K562 (cell line): ENCODE results near the gene LRCH1. TPM values are rescaled to one million over a fixed set of nuclear protein-coding genes. Genes with fewer than 3 reads are reported as not detected.

Experiments
- ATAC-seq: fragments of 200-7000 bp; cut with Tn5 transposase; 3 replicates; pipeline ENCODE4 v1.9.1; 2020; ENCODE audit warnings: moderate library complexity
- BruUV-seq: library from RNA; stranded (reverse); fragments of 400-500 nt; replicated peaks from 2 replicates; lab custom pipeline; 2021; lab: Mats Ljungman, UMichigan
- CTCF ChIA-PET: fragments of 300-600 bp; formaldehyde crosslinking; extraction: SDS; loops from one replicate; lab custom pipeline; 2021; ENCODE audit warnings: low intra/inter-chr PET ratio; lab: Yijun Ruan, JAX
- POLR2A ChIA-PET: fragments of 300-600, 350-650 bp; sonication (Branson Sonifier 250); formaldehyde crosslinking; extraction: SDS; loops from one replicate; lab custom pipeline; 2021; ENCODE audit warnings: antibody characterized with exemption, inconsistent platforms; lab: Yijun Ruan, JAX
- DNase-seq, 4 experiments: peaks; one replicate each; pipeline versions ENCODE4 v3.0.0 to v3.0.0-alpha.2; 2011 to 2018; ENCODE audit warnings: low spot score in 3 of 4, mixed read lengths in 3 of 4; ENCODE audit errors: extremely low read depth in 1 of 4
- FAIRE-seq: peaks from 2 replicates; lab custom pipeline; 2011; peaks lifted over from hg19 to GRCh38; lab: Jason Lieb, UNC
- H2AFZ ChIP-seq: 2 replicates; pipeline ENCODE4 v1.6.0; 2011; ENCODE audit warnings: low read depth, low read length, control low read depth, inconsistent platforms
- H3K27ac ChIP-seq: fragments of 200-600 bp; 3 replicates; pipeline ENCODE4 v1.8.0; 2011; ENCODE audit warnings: low read depth, mild to moderate bottlenecking, control low read depth, inconsistent platforms, low read length, moderate library complexity, mixed read lengths; ENCODE audit errors: extremely low read depth
- H3K27me3 ChIP-seq, 2 experiments: fragments of 300-600 bp in 1 of 2; 2 replicates in 1 of 2; 3 replicates in 1 of 2; pipeline versions ENCODE4 v1.6.0 to v1.8.0; 2011; ENCODE audit warnings: inconsistent platforms in 2 of 2, low read length in 2 of 2, mild to moderate bottlenecking in 1 of 2, mixed read lengths in 1 of 2, moderate library complexity in 1 of 2; ENCODE audit not compliant: control insufficient read depth in 2 of 2, insufficient read depth in 2 of 2
- H3K36me3 ChIP-seq: fragments of 300-600 bp; 3 replicates; pipeline ENCODE4 v1.8.0; 2011; ENCODE audit warnings: mild to moderate bottlenecking, low read length, inconsistent platforms; ENCODE audit not compliant: control insufficient read depth, insufficient read depth
- H3K4me1 ChIP-seq, 2 experiments: fragments of 200-600 bp in 1 of 2; replicated peaks in 1 of 2; 2 replicates in 1 of 2; 3 replicates in 1 of 2; pipeline versions ENCODE4 v1.5.1 to v1.8.0; 2011; ENCODE audit warnings: inconsistent platforms in 2 of 2, low read length in 2 of 2, mild to moderate bottlenecking in 1 of 2, mixed read lengths in 1 of 2, moderate library complexity in 1 of 2; ENCODE audit not compliant: control insufficient read depth in 2 of 2, insufficient read depth in 2 of 2
- H3K4me2 ChIP-seq: 2 replicates; pipeline ENCODE4 v1.6.1; 2011; ENCODE audit warnings: low read length, control low read depth, inconsistent platforms, mixed read lengths; ENCODE audit not compliant: insufficient read depth
- H3K4me3 ChIP-seq: fragments of 200-600 bp; sonication (generic), shearing (Covaris generic); 2 replicates; pipeline ENCODE4 v1.5.1; 2016; ENCODE audit warnings: control low read depth, inconsistent platforms
- H3K79me2 ChIP-seq: fragments of 200-600 bp; 3 replicates; pipeline ENCODE4 v1.8.0; 2011; ENCODE audit warnings: low read length, inconsistent platforms; ENCODE audit not compliant: control insufficient read depth, insufficient read depth
- H3K9ac ChIP-seq, 2 experiments: 2 replicates each; pipeline versions ENCODE4 v1.6.0 to v1.6.1; 2011; ENCODE audit warnings: low read depth in 2 of 2, low read length in 2 of 2, control low read depth in 1 of 2, inconsistent platforms in 1 of 2, mild to moderate bottlenecking in 1 of 2, mixed read lengths in 1 of 2; ENCODE audit not compliant: insufficient read depth in 1 of 2
- H3K9me1 ChIP-seq: one replicate; pipeline ENCODE4 v1.6.0; 2011; ENCODE audit warnings: inconsistent platforms, mild to moderate bottlenecking, low read length, moderate library complexity; ENCODE audit not compliant: control insufficient read depth, insufficient read depth
- H3K9me3 ChIP-seq: replicated peaks from 2 replicates; pipeline ENCODE4 v1.5.1; 2011; ENCODE audit warnings: low read depth, low read length, inconsistent platforms; ENCODE audit not compliant: control insufficient read depth, insufficient read depth
- H4K20me1 ChIP-seq: replicated peaks from 2 replicates; pipeline ENCODE4 v1.6.1; 2011; ENCODE audit warnings: low read length, inconsistent platforms, mixed read lengths; ENCODE audit not compliant: control insufficient read depth, insufficient read depth
- CBX1 ChIP-seq: sonication (generic); IDR thresholded peaks from 2 replicates; pipeline ENCODE4 v1.6.1; 2016; ENCODE audit warnings: antibody characterized with exemption, low read depth, mild to moderate bottlenecking
- CHD1 ChIP-seq: fragments of 200-600 bp; sonication (generic); IDR thresholded peaks from one replicate; pipeline ENCODE4 v1.6.1; 2012; ENCODE audit warnings: mild to moderate bottlenecking, moderate library complexity, low read length, inconsistent platforms
- ESRRB ChIP-seq: fragments of 250-450 bp; sonication (Bioruptor Pico); IDR thresholded peaks from 2 replicates; pipeline ENCODE4 v1.5.0; 2020; ENCODE audit warnings: mild to moderate bottlenecking, moderate library complexity, borderline replicate concordance
- MNT ChIP-seq, 2 experiments: fragments of 450-650 bp; conservative IDR thresholded peaks; 2 replicates each; pipeline ENCODE4 v1.6.1; 2017; ENCODE audit warnings: mild to moderate bottlenecking in 2 of 2, moderate library complexity in 2 of 2
- NCOA6 ChIP-seq: fragments of 450-650 bp; IDR thresholded peaks from 2 replicates; pipeline ENCODE4 v1.6.1; 2017; ENCODE audit warnings: mild to moderate bottlenecking
- NR1H2 ChIP-seq: sonication (generic); formaldehyde crosslinking; IDR thresholded peaks from 2 replicates; pipeline ENCODE4 v1.4.0; 2020; ENCODE audit warnings: mild to moderate bottlenecking, missing genetic modification reagents
- TOE1 ChIP-seq, 2 experiments: fragments of 450-650 bp in 1 of 2; sonication (generic) in 1 of 2; formaldehyde crosslinking in 1 of 2; IDR thresholded peaks; 2 replicates each; pipeline versions ENCODE4 v1.7.1 to v1.8.0; 2016 to 2022; ENCODE audit warnings: borderline replicate concordance in 2 of 2, mild to moderate bottlenecking in 2 of 2, antibody characterized with exemption in 1 of 2, inconsistent platforms in 1 of 2, low read depth in 1 of 2, missing genetic modification reagents in 1 of 2, moderate library complexity in 1 of 2
- ZBTB26 ChIP-seq: fragments of 450-650 bp; formaldehyde crosslinking; IDR thresholded peaks from 2 replicates; pipeline ENCODE4 v1.4.0; 2022; ENCODE audit warnings: missing genetic modification characterization
- ZNF212 ChIP-seq: fragments of 450-650 bp; formaldehyde crosslinking; IDR thresholded peaks from 2 replicates; pipeline ENCODE4 v1.4.0; 2020; ENCODE audit warnings: mild to moderate bottlenecking
- ZNF609 ChIP-seq: sonication (generic); formaldehyde crosslinking; IDR thresholded peaks from 2 replicates; pipeline ENCODE4 v1.8.1; 2023; ENCODE audit warnings: missing genetic modification reagents, mild to moderate bottlenecking, borderline replicate concordance
- WGBS: fragments of 100-300 bp; shearing (Covaris generic); methylation state at CpG from one replicate; pipeline ENCODE4 v1.1.6; 2016; ENCODE audit warnings: low coverage, mixed read lengths; ENCODE audit not compliant: insufficient coverage; ENCODE audit errors: missing lambda C conversion rate; 5-methylcytosine and 5-hydroxymethylcytosine counted together
- in situ Hi-C: fragments of 300-500 bp; cut with MboI; formaldehyde crosslinking; loops from 4 replicates; pipeline ENCODE4 v1.15.0; 2018; ENCODE audit warnings: inconsistent platforms, mixed read lengths
- intact Hi-C: fragments of 100-400 bp; cut with micrococcal nuclease; formaldehyde crosslinking; loops from 2 replicates; pipeline ENCODE4 v1.14.2; 2022
- polyA plus RNA-seq, 8 experiments: library from polyadenylated mRNA; depleted of rRNA in 4 of 8; stranded (reverse) in 5 of 8; unstranded in 3 of 8; fragments of >200 nt; fragmentation: Nextera tagmentation in 2 of 8; fragmentation: Illumina TruSeq in 1 of 8; extraction: Ambion mirVana in 2 of 8; extraction: Trizol in 1 of 8; gene quantifications; 2 replicates each; pipeline versions ENCODE4 v1.2.1 to v1.2.3, GENCODE V29; 2011 to 2014; ENCODE audit warnings: inconsistent platforms in 1 of 8, missing spikeins in 1 of 8
- total RNA-seq, 7 experiments: library from RNA; depleted of rRNA in 6 of 7; stranded (reverse); fragments of >200 nt in 6 of 7; fragmentation: Illumina TruSeq in 2 of 7; extraction: Trizol in 2 of 7; gene quantifications; 2 replicates each; pipeline versions ENCODE4 v1.2.1 to v1.2.3, GENCODE V29; 2011 to 2021; ENCODE audit warnings: low replicate concordance in 1 of 7

LRCH1 gene
- total and polyA plus RNA-seq, 9 of the 15 experiments (the other 6 are each of a cell fraction or from before 2014, with no cell fraction given): 1.1 to 6.8 (median 3.7) TPM

- ATAC-seq (no peak), DNase-seq (no peak), FAIRE-seq (no peak)
- Histone ChIP-seq H3K4me2 (no peak overlapping the region), H3K4me1 (no peaks in the 10 kb centered on the region), H3K27me3 (peaks cover 2 to 9% of the 10 kb centered on the region in 2 experiments; a peak in 2 of 5 replicates), H2AFZ (no peak overlapping the region), H3K9me3 (no peaks in the 10 kb centered on the region), H4K20me1 (no peaks in the 10 kb centered on the region), H3K36me3 (no peaks in the 10 kb centered on the region), H3K4me3 (no peak overlapping the region), H3K79me2 (no peaks in the 10 kb centered on the region), H3K27ac (no peak overlapping the region), H3K9ac (no peak overlapping the region), H3K9me1 (no peaks in the 10 kb centered on the region)
- ChIA-PET CTCF (no interaction called here), POLR2A (no interaction called here)
- no TSS peak for BruUV-seq
- intact Hi-C loops: no loop called here
- 0% methylated on average over 2 of the region's 2 CpGs for WGBS
- in situ Hi-C loops: no loop called here
- no peak for TF ChIP-seq NR1H2 (CRISPR knock-in tag)
- no peak for TF ChIP-seq ESRRB
- TF ChIP-seq ZNF212 (CRISPR knock-in tag): no peak
- no peak for TF ChIP-seq MNT (conservative IDR thresholded peaks at IDR 0.05)
- TF ChIP-seq CHD1: no peak
- no peak for TF ChIP-seq TOE1 (IDR thresholded peaks at IDR 0.05; ENCODE audit: borderline replicate concordance)
- TF ChIP-seq TOE1 (CRISPR knock-in tag; IDR thresholded peaks at IDR 0.05; ENCODE audit: borderline replicate concordance, low read depth): no peak
- no peak for TF ChIP-seq CBX1
- no peak for TF ChIP-seq ZNF609 (CRISPR knock-in tag)
- no peak for TF ChIP-seq NCOA6
- TF ChIP-seq ZBTB26 (CRISPR knock-in tag): no peak
Measured at GRCh38 chr13:46523972-46524752, 28.8 kb upstream of the LRCH1 start.
